Activated CD4-positive, alpha-beta T cell treated with anti-CD3 and anti-CD28 coated beads, Interleukin-2, amount 10 ng/mL, durations not matched to agents 24 days and 14 days (primary cell): ENCODE measurements around the gene TAL1. TPM values are rescaled to one million over a fixed set of nuclear protein-coding genes. Genes with fewer than 3 reads are reported as not detected.
"Not testable (repeated sequence)": the region's sequence is repeated elsewhere in the genome, so short reads cannot be mapped to it uniquely, and the experiment has no call there.

ENCODE experiments used
- DNase-seq: peaks from one replicate; pipeline ENCODE4 v3.0.0; 2022
- H3K27ac Mint-ChIP-seq: one replicate; pipeline ENCODE4 v1.8.0; 2022; ENCODE audit warnings: mild to moderate bottlenecking, mixed read lengths
- H3K27me3 Mint-ChIP-seq: one replicate; pipeline ENCODE4 v1.8.0; 2022; ENCODE audit warnings: mixed read lengths
- H3K36me3 Mint-ChIP-seq: one replicate; pipeline ENCODE4 v1.8.0; 2022; ENCODE audit warnings: low read depth, mild to moderate bottlenecking, mixed read lengths
- H3K4me1 Mint-ChIP-seq: one replicate; pipeline ENCODE4 v1.8.0; 2021; ENCODE audit warnings: mixed read lengths
- H3K4me3 Mint-ChIP-seq: one replicate; pipeline ENCODE4 v1.8.0; 2022; ENCODE audit warnings: mild to moderate bottlenecking, moderate library complexity, mixed read lengths
- H3K9me3 Mint-ChIP-seq: one replicate; pipeline ENCODE4 v1.8.0; 2021; ENCODE audit warnings: mixed read lengths
- intact Hi-C: fragments of 100-400 bp; cut with micrococcal nuclease; formaldehyde crosslinking; loops from one replicate; pipeline ENCODE4 v1.15.1; 2023
- total RNA-seq: library from RNA; stranded (reverse); gene quantifications from 2 replicates; pipeline ENCODE4 v1.2.3, GENCODE V29; 2022

TAL1 gene
- total RNA-seq, 1 donor from 2014 or later, result not detected

GRCh38 chr1:47193496-47193895 lies 38.5 kb downstream of the TAL1 start:
- H3K27me3 Mint-ChIP-seq, result peaks cover 11% of the 10 kb centered on the region
- not testable (repeated sequence) for H3K9me3 Mint-ChIP-seq, H3K36me3 Mint-ChIP-seq, H3K27ac Mint-ChIP-seq, H3K4me3 Mint-ChIP-seq, H3K4me1 Mint-ChIP-seq, DNase-seq
- intact Hi-C loops, result loop anchor here (1.0 kb wide), 2 partner anchors 69 to 231 kb away; no protein-coding TSS in a partner anchor

- H3K4me1 Mint-ChIP-seq, result peaks cover 3% of the 10 kb centered on the region
- DNase-seq, result peak; percentile 91
- H3K27ac Mint-ChIP-seq, result no peak overlapping the region
- H3K36me3 Mint-ChIP-seq, result no peaks in the 10 kb centered on the region
- no peaks in the 10 kb centered on the region for H3K9me3 Mint-ChIP-seq
- intact Hi-C loops, result loop anchor here (1.0 kb wide), 2 partner anchors 70 to 232 kb away; no protein-coding TSS in a partner anchor
- peaks cover 5% of the 10 kb centered on the region for H3K27me3 Mint-ChIP-seq
- H3K4me3 Mint-ChIP-seq, result no peak overlapping the region
Measured at GRCh38 chr1:47192458-47193384, 39.3 kb downstream of the TAL1 start.

- peaks cover 5% of the 10 kb centered on the region for H3K27me3 Mint-ChIP-seq
- no peak for DNase-seq
- no peak overlapping the region for H3K27ac Mint-ChIP-seq
- peaks cover 3% of the 10 kb centered on the region for H3K4me1 Mint-ChIP-seq
- no peaks in the 10 kb centered on the region for H3K36me3 Mint-ChIP-seq
- intact Hi-C loops, result no loop called here
- H3K9me3 Mint-ChIP-seq, result no peaks in the 10 kb centered on the region
- no peak overlapping the region for H3K4me3 Mint-ChIP-seq
Measured at GRCh38 chr1:47191940-47192457, 40.0 kb downstream of the TAL1 start.

GRCh38 chr1:47190857-47191256 lies 41.2 kb downstream of the TAL1 start:
- Mint-ChIP-seq H3K36me3 (no peaks in the 10 kb centered on the region), H3K27me3 (peaks cover 5% of the 10 kb centered on the region), H3K4me3 (no peak overlapping the region), H3K4me1 (peaks cover 3% of the 10 kb centered on the region), H3K27ac (no peak overlapping the region), H3K9me3 (no peaks in the 10 kb centered on the region)
- intact Hi-C loops, result no loop called here
- no peak for DNase-seq

- H3K27me3 Mint-ChIP-seq, result peaks cover 5% of the 10 kb centered on the region
- intact Hi-C loops, result no loop called here
- H3K9me3 Mint-ChIP-seq, result no peaks in the 10 kb centered on the region
- no peak overlapping the region for H3K4me3 Mint-ChIP-seq
- peaks cover 3% of the 10 kb centered on the region for H3K4me1 Mint-ChIP-seq
- no peak overlapping the region for H3K27ac Mint-ChIP-seq
- H3K36me3 Mint-ChIP-seq, result no peaks in the 10 kb centered on the region
- no peak for DNase-seq
Measured at GRCh38 chr1:47190509-47190855, 41.5 kb downstream of the TAL1 start.

GRCh38 chr1:47189844-47190508 lies 42.0 kb downstream of the TAL1 start, which contains the start of gene PDZK1IP1:
PDZK1IP1 (minus strand) TSS chr1:47190036; CDS start chr1:47189932, 104 bp downstream.
- Mint-ChIP-seq H3K4me3 (no peak within 1 kb of the TSS), H3K27ac (no peak within 1 kb of the TSS), H3K9me3 (no peaks in the 10 kb centered on the region), H3K4me1 (peaks cover 3% of the 10 kb centered on the region), H3K27me3 (peaks cover 5% of the 10 kb centered on the region), H3K36me3 (no peaks in the 10 kb centered on the region)
- intact Hi-C loops, result no loop called here
- DNase-seq, result no peak

- no peak for DNase-seq
- peaks cover 3% of the 10 kb centered on the region for H3K4me1 Mint-ChIP-seq
- H3K9me3 Mint-ChIP-seq, result no peaks in the 10 kb centered on the region
- H3K36me3 Mint-ChIP-seq, result no peaks in the 10 kb centered on the region
- intact Hi-C loops, result no loop called here
- peaks cover 5% of the 10 kb centered on the region for H3K27me3 Mint-ChIP-seq
- H3K4me3 Mint-ChIP-seq, result no peak overlapping the region
- H3K27ac Mint-ChIP-seq, result no peak overlapping the region
Measured at GRCh38 chr1:47188791-47189785, 42.9 kb downstream of the TAL1 start.

- H3K36me3 Mint-ChIP-seq, result no peaks in the 10 kb centered on the region
- intact Hi-C loops, result no loop called here
- peaks cover 2% of the 10 kb centered on the region for H3K4me1 Mint-ChIP-seq
- peaks cover 2% of the 10 kb centered on the region for H3K27me3 Mint-ChIP-seq
- H3K4me3 Mint-ChIP-seq, result no peak overlapping the region
- H3K9me3 Mint-ChIP-seq, result no peaks in the 10 kb centered on the region
- no peak for DNase-seq
- H3K27ac Mint-ChIP-seq, result no peak overlapping the region
Measured at GRCh38 chr1:47187926-47188250, 44.1 kb downstream of the TAL1 start.

- Mint-ChIP-seq H3K36me3 (no peaks in the 10 kb centered on the region), H3K9me3 (no peaks in the 10 kb centered on the region), H3K27ac (no peak overlapping the region), H3K4me3 (no peak overlapping the region), H3K27me3 (no peaks in the 10 kb centered on the region), H3K4me1 (no peaks in the 10 kb centered on the region)
- DNase-seq, result no peak
- intact Hi-C loops, result no loop called here
Measured at GRCh38 chr1:47187231-47187925, 44.6 kb downstream of the TAL1 start.

- intact Hi-C loops, result no loop called here
- Mint-ChIP-seq H3K9me3 (no peaks in the 10 kb centered on the region), H3K4me3 (no peak overlapping the region), H3K36me3 (no peaks in the 10 kb centered on the region), H3K27me3 (no peaks in the 10 kb centered on the region), H3K4me1 (no peaks in the 10 kb centered on the region), H3K27ac (no peak overlapping the region)
- DNase-seq, result peak; percentile 44
Measured at GRCh38 chr1:47186267-47187185, 45.5 kb downstream of the TAL1 start.

GRCh38 chr1:47184822-47185677 lies 47.0 kb downstream of the TAL1 start:
- H3K36me3 Mint-ChIP-seq, result no peaks in the 10 kb centered on the region
- intact Hi-C loops, result no loop called here
- H3K4me3 Mint-ChIP-seq, result no peak overlapping the region
- no peaks in the 10 kb centered on the region for H3K4me1 Mint-ChIP-seq
- no peaks in the 10 kb centered on the region for H3K9me3 Mint-ChIP-seq
- DNase-seq, result peak; percentile 49
- H3K27me3 Mint-ChIP-seq, result peaks cover 9% of the 10 kb centered on the region
- no peak overlapping the region for H3K27ac Mint-ChIP-seq
